ENCODE data around the gene MACROD2.

DNA sequence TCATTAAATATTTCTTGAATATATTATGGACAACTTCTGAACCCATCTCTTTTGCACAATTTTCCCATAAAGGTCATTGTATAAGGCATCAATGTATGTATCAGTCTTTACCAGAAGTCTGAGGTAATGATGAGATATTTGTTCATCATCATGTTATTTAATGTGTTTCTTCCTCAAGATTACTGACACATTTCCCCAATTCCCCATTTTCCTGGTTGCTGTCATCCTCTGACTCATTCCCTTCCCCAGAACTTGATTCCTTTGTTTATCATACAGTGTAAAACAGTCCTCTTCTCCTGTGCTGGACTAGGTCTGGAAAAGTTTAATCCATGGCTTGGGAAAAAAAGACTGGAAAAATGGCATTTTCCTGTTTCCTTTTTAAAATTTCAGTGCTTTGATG is 450.0 kb downstream of the MACROD2 start:
- TF ChIP-seq ZNF274 (IDR thresholded peaks at IDR 0.05; ENCODE audit: low read depth, low read length) (no peak), EZH2 (IDR thresholded peaks at IDR 0.05) (no peak), SP1 (IDR thresholded peaks at IDR 0.05; ENCODE audit: low read depth) (no peak), ZFX (IDR thresholded peaks at IDR 0.05) (no peak), POLR2A (IDR thresholded peaks at IDR 0.05; ENCODE audit: borderline replicate concordance, extremely low read depth, insufficient read depth, insufficient read length) (no peak), EZH2phosphoT487 (IDR thresholded peaks at IDR 0.05; ENCODE audit: borderline replicate concordance) (no peak), FOSL1 (IDR thresholded peaks at IDR 0.05; ENCODE audit: low read depth) (no peak), YY1 (IDR thresholded peaks at IDR 0.05; ENCODE audit: extremely low read depth, insufficient replicate concordance, low read depth, low read length) (no peak)
- TF ChIP-seq, protein P1, sequence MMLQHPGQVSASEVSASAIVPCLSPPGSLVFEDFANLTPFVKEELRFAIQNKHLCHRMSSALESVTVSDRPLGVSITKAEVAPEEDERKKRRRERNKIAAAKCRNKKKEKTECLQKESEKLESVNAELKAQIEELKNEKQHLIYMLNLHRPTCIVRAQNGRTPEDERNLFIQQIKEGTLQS (IDR thresholded peaks at IDR 0.05), result no peak
- TF ChIP-seq, protein P2, sequence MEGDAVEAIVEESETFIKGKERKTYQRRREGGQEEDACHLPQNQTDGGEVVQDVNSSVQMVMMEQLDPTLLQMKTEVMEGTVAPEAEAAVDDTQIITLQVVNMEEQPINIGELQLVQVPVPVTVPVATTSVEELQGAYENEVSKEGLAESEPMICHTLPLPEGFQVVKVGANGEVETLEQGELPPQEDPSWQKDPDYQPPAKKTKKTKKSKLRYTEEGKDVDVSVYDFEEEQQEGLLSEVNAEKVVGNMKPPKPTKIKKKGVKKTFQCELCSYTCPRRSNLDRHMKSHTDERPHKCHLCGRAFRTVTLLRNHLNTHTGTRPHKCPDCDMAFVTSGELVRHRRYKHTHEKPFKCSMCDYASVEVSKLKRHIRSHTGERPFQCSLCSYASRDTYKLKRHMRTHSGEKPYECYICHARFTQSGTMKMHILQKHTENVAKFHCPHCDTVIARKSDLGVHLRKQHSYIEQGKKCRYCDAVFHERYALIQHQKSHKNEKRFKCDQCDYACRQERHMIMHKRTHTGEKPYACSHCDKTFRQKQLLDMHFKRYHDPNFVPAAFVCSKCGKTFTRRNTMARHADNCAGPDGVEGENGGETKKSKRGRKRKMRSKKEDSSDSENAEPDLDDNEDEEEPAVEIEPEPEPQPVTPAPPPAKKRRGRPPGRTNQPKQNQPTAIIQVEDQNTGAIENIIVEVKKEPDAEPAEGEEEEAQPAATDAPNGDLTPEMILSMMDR (IDR thresholded peaks at IDR 0.05 in 2 of 3, conservative IDR thresholded peaks at IDR 0.05 in 1 of 3; ENCODE audit: borderline replicate concordance in 1 of 3, insufficient read depth in 1 of 3, low read depth in 2 of 3, low read length in 2 of 3), result no peak

Data from HCT116 (cell line).